Liver (tissue), 9 donors: Measurements from ENCODE around the gene FRMPD4. TPM values are rescaled to one million over a fixed set of nuclear protein-coding genes. Genes with fewer than 3 reads are reported as not detected.

ENCODE experiments used
- DNase-seq: peaks from one replicate; pipeline ENCODE4 v3.0.0-alpha.2; 2017; ENCODE audit warnings: low spot score
- H3K27ac ChIP-seq, 2 donors: one replicate each; pipeline ENCODE4 v1.7.0; 2013; ENCODE audit warnings: inconsistent platforms in 2 of 2, low read length in 2 of 2, control low read depth in 1 of 2, low read depth in 1 of 2, mild to moderate bottlenecking in 1 of 2
- H3K27me3 ChIP-seq, 4 donors: one replicate each; pipeline versions ENCODE4 v1.6.1 to v1.7.0; 2013; ENCODE audit warnings: low read length in 3 of 4, inconsistent platforms in 1 of 4, mild to moderate bottlenecking in 1 of 4, moderate library complexity in 1 of 4; ENCODE audit not compliant: control insufficient read depth in 4 of 4, insufficient read depth in 4 of 4
- H3K36me3 ChIP-seq, 4 donors: one replicate each; pipeline versions ENCODE4 v1.6.1 to v1.7.0; 2013; ENCODE audit warnings: low read length in 3 of 4, mild to moderate bottlenecking in 3 of 4, low read depth in 1 of 4, moderate library complexity in 1 of 4; ENCODE audit not compliant: control insufficient read depth in 4 of 4, insufficient read depth in 3 of 4
- H3K4me1 ChIP-seq, 4 donors: one replicate each; pipeline versions ENCODE4 v1.6.1 to v1.7.0; 2013; ENCODE audit warnings: low read length in 3 of 4, mild to moderate bottlenecking in 3 of 4, moderate library complexity in 1 of 4; ENCODE audit not compliant: control insufficient read depth in 4 of 4, insufficient read depth in 4 of 4
- H3K4me3 ChIP-seq, 3 donors: one replicate each; pipeline versions ENCODE4 v1.6.1 to v1.7.0; 2013; ENCODE audit warnings: low read length in 3 of 3, control low read depth in 1 of 3, low read depth in 1 of 3, mild to moderate bottlenecking in 1 of 3
- H3K9ac ChIP-seq, 2 donors: one replicate each; pipeline ENCODE4 v1.7.0; 2013; ENCODE audit warnings: low read length in 2 of 2, mild to moderate bottlenecking in 2 of 2, moderate library complexity in 2 of 2, control low read depth in 1 of 2, low read depth in 1 of 2
- H3K9me3 ChIP-seq, 4 donors: one replicate each; pipeline versions ENCODE4 v1.6.1 to v1.7.0; 2013; ENCODE audit warnings: low read length in 3 of 4; ENCODE audit not compliant: control insufficient read depth in 4 of 4
- EGR1 ChIP-seq, 2 donors: IDR thresholded peaks; 2 replicates each; pipeline ENCODE4 v1.6.1; 2016 to 2018; ENCODE audit warnings: antibody characterized with exemption in 2 of 2, low read depth in 2 of 2
- FOXA1 ChIP-seq: IDR thresholded peaks from 2 replicates; pipeline ENCODE4 v1.6.1; 2016; ENCODE audit warnings: antibody characterized with exemption
- FOXA2 ChIP-seq: IDR thresholded peaks from 2 replicates; pipeline ENCODE4 v1.6.1; 2016; ENCODE audit warnings: antibody characterized with exemption
- GABPA ChIP-seq, 2 donors: IDR thresholded peaks in 1 of 2; conservative IDR thresholded peaks in 1 of 2; 2 replicates each; pipeline ENCODE4 v1.6.1; 2016; ENCODE audit warnings: antibody characterized with exemption in 2 of 2, mild to moderate bottlenecking in 1 of 2, moderate library complexity in 1 of 2
- HNF4G ChIP-seq: IDR thresholded peaks from 2 replicates; pipeline ENCODE4 v1.6.1; 2016; ENCODE audit warnings: antibody characterized with exemption
- NR2F2 ChIP-seq: IDR thresholded peaks from 2 replicates; pipeline ENCODE4 v1.6.1; 2016; ENCODE audit warnings: antibody characterized with exemption
- RAD21 ChIP-seq, 2 donors: IDR thresholded peaks; 2 replicates each; pipeline ENCODE4 v1.6.1; 2016; ENCODE audit warnings: antibody characterized with exemption in 2 of 2, mild to moderate bottlenecking in 2 of 2
- RXRA ChIP-seq, 2 donors: IDR thresholded peaks; 2 replicates each; pipeline ENCODE4 v1.6.1; 2017 to 2018; ENCODE audit warnings: antibody characterized with exemption in 2 of 2, mild to moderate bottlenecking in 1 of 2
- SP1 ChIP-seq: IDR thresholded peaks from 2 replicates; pipeline ENCODE4 v1.6.1; 2018; ENCODE audit warnings: antibody characterized with exemption, mild to moderate bottlenecking
- TAF1 ChIP-seq: conservative IDR thresholded peaks from 2 replicates; pipeline ENCODE4 v1.6.1; 2016; ENCODE audit warnings: antibody characterized with exemption, mild to moderate bottlenecking
- YY1 ChIP-seq: IDR thresholded peaks from 2 replicates; pipeline ENCODE4 v1.6.1; 2016; ENCODE audit warnings: antibody characterized with exemption, mild to moderate bottlenecking
- WGBS: extraction: QIAGEN DNeasy Blood & Tissue Kit; methylation state at CpG from one replicate; pipeline ENCODE4 v1.1.7; 2013; 5-methylcytosine and 5-hydroxymethylcytosine counted together
- polyA plus RNA-seq, 2 donors: library from polyadenylated mRNA; stranded (reverse) in 1 of 2; unstranded in 1 of 2; fragments of 200-250 nt in 1 of 2; fragments of >200 nt in 1 of 2; fragmentation: Nextera tagmentation in 1 of 2; extraction: Ambion mirVana in 1 of 2; gene quantifications; one replicate each; pipeline versions ENCODE4 v1.2.1 to v1.2.3, GENCODE V29; 2013 to 2015
- total RNA-seq, 2 donors: library from RNA; depleted of rRNA; stranded (reverse); fragments of >200 nt; gene quantifications; one replicate each; pipeline ENCODE4 v1.2.3, GENCODE V29; 2014
- TF ChIP-seq, protein P1 (sequence below): IDR thresholded peaks from 2 replicates; pipeline ENCODE4 v1.6.1; 2016; ENCODE audit warnings: antibody characterized with exemption
- TF ChIP-seq, protein P2 (sequence below): fragments of 150-350 bp; IDR thresholded peaks from 2 replicates; pipeline ENCODE4 v1.5.1; 2017; ENCODE audit warnings: improper control_type of control experiment, low read depth, low read length; ENCODE audit not compliant: missing input control
- TF ChIP-seq, protein P3 (sequence below): IDR thresholded peaks from 2 replicates; pipeline ENCODE4 v1.6.1; 2016; ENCODE audit warnings: antibody characterized with exemption, mild to moderate bottlenecking
- TF ChIP-seq, protein P4 (sequence below): IDR thresholded peaks from 2 replicates; pipeline ENCODE4 v1.6.1; 2016; ENCODE audit warnings: antibody characterized with exemption
- TF ChIP-seq, protein P5 (sequence below): IDR thresholded peaks from 2 replicates; pipeline ENCODE4 v1.6.1; 2016; ENCODE audit warnings: antibody characterized with exemption
- donor health status: healthy.
- donor health status: healthy.
- donor health status: healthy.
- donor health status: healthy.
- donor health status: healthy.

FRMPD4 gene
- total and polyA plus RNA-seq, 4 donors = 0.01 to 0.08 (median 0.03) TPM; not detected in 1

DNA sequence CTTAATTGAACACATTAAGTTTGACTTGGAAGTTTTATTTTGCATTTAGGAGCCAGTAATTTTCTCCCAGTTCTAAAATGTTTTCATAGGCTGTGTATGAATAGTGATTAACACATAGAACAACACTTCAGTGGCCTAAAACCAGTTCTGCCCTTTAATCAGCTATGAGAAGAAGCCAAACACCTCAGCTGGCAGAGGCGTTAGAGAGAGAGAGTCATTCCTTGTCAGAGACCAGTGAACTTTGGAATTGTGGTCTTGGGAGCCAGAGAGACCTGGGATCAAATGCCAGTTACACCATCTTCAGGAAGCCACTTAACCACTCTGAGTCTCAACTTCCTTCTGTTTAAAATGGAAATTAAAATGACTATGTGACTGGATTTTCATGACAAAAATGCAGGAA is 613.6 kb downstream of the FRMPD4 start:
- Histone ChIP-seq H3K9me3 (peaks cover 0 to 11% (median 2%) of the 10 kb centered on the region in 4 donors), H3K4me3 (no peak overlapping the region), H3K36me3 (no peaks in the 10 kb centered on the region), H3K9ac (no peak overlapping the region), H3K4me1 (no peaks in the 10 kb centered on the region), H3K27ac (no peak overlapping the region), H3K27me3 (no peaks in the 10 kb centered on the region)
- no peak for TF ChIP-seq RXRA (IDR thresholded peaks at IDR 0.05)
- TF ChIP-seq SP1 = no peak
- DNase-seq = no peak
- WGBS = 30% methylated on average over 1 of the region's 1 CpG

DNA sequence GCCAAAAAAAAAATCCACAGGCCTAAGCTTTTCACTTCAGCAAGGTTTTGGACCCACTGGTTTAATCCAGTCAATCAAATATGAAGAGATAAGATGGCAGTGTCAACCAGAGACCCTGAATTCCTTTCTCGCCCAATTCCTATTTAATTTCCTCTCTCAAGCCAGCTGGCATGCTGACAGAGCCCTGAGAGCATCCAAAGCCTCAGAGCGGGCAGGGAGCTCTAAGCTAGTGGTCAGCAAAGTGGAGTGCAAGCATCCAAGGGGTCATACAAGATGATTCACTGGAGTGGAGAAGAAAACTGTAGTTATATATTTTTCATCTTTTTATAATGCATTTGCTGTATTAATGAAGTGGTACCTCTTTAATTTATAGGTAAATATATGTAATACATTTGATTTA is 615.1 kb downstream of the FRMPD4 start:
- 77% methylated on average over 2 of the region's 2 CpGs for WGBS
- Histone ChIP-seq H3K27me3 (no peaks in the 10 kb centered on the region), H3K36me3 (no peaks in the 10 kb centered on the region), H3K4me3 (no peak overlapping the region), H3K9me3 (peaks cover 0 to 11% (median 2%) of the 10 kb centered on the region in 4 donors), H3K4me1 (no peaks in the 10 kb centered on the region), H3K9ac (no peak overlapping the region), H3K27ac (no peak overlapping the region)
- no peak for DNase-seq
- TF ChIP-seq, protein P1, sequence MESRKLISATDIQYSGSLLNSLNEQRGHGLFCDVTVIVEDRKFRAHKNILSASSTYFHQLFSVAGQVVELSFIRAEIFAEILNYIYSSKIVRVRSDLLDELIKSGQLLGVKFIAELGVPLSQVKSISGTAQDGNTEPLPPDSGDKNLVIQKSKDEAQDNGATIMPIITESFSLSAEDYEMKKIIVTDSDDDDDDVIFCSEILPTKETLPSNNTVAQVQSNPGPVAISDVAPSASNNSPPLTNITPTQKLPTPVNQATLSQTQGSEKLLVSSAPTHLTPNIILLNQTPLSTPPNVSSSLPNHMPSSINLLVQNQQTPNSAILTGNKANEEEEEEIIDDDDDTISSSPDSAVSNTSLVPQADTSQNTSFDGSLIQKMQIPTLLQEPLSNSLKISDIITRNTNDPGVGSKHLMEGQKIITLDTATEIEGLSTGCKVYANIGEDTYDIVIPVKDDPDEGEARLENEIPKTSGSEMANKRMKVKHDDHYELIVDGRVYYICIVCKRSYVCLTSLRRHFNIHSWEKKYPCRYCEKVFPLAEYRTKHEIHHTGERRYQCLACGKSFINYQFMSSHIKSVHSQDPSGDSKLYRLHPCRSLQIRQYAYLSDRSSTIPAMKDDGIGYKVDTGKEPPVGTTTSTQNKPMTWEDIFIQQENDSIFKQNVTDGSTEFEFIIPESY = no peak
- TF ChIP-seq FOXA1 (no peak), EGR1 (IDR thresholded peaks at IDR 0.05; ENCODE audit: low read depth in 2 of 2) (no peak), NR2F2 (no peak), FOXA2 (no peak), YY1 (no peak)
- TF ChIP-seq, protein P2, sequence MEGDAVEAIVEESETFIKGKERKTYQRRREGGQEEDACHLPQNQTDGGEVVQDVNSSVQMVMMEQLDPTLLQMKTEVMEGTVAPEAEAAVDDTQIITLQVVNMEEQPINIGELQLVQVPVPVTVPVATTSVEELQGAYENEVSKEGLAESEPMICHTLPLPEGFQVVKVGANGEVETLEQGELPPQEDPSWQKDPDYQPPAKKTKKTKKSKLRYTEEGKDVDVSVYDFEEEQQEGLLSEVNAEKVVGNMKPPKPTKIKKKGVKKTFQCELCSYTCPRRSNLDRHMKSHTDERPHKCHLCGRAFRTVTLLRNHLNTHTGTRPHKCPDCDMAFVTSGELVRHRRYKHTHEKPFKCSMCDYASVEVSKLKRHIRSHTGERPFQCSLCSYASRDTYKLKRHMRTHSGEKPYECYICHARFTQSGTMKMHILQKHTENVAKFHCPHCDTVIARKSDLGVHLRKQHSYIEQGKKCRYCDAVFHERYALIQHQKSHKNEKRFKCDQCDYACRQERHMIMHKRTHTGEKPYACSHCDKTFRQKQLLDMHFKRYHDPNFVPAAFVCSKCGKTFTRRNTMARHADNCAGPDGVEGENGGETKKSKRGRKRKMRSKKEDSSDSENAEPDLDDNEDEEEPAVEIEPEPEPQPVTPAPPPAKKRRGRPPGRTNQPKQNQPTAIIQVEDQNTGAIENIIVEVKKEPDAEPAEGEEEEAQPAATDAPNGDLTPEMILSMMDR = no peak

DNA sequence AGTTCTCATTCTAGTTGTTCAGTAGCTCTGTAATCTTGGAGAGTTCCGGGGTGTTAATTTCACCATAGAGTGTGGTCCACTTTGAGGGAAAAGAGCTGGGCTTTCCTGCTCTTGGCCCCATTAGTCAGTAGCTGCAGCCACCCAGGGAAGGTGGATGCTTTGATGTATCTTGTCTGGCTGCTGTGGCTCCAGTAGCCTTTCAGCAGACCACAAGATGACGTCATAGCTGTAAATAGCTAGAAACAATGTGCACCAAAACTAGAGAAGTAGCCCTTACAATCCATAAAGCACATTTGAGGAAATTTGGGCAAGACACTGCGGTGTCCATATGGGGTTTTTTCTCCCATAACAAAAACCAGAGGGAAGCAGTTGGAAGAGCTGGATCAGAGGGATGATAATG is 620.0 kb downstream of the FRMPD4 start:
- no peak for DNase-seq
- no peak overlapping the region for H3K9ac ChIP-seq
- H3K27ac ChIP-seq = no peak overlapping the region
- no peaks in the 10 kb centered on the region for H3K4me1 ChIP-seq
- peaks cover 0 to 1% (median 0%) of the 10 kb centered on the region in 4 donors for H3K9me3 ChIP-seq
- H3K27me3 ChIP-seq = no peaks in the 10 kb centered on the region
- H3K36me3 ChIP-seq = no peaks in the 10 kb centered on the region
- no peak overlapping the region for H3K4me3 ChIP-seq
- WGBS = 53% methylated on average over 3 of the region's 3 CpGs
- TF ChIP-seq NR2F2 (no peak), TAF1 (no peak), YY1 (no peak), RAD21 (IDR thresholded peaks at IDR 0.05) (no peak), FOXA2 (no peak), SP1 (no peak), GABPA (IDR thresholded peaks at IDR 0.05 in 1 of 2, conservative IDR thresholded peaks at IDR 0.05 in 1 of 2) (no peak), HNF4G (no peak)
- TF ChIP-seq, protein P2 = no peak
- TF ChIP-seq, protein P3, sequence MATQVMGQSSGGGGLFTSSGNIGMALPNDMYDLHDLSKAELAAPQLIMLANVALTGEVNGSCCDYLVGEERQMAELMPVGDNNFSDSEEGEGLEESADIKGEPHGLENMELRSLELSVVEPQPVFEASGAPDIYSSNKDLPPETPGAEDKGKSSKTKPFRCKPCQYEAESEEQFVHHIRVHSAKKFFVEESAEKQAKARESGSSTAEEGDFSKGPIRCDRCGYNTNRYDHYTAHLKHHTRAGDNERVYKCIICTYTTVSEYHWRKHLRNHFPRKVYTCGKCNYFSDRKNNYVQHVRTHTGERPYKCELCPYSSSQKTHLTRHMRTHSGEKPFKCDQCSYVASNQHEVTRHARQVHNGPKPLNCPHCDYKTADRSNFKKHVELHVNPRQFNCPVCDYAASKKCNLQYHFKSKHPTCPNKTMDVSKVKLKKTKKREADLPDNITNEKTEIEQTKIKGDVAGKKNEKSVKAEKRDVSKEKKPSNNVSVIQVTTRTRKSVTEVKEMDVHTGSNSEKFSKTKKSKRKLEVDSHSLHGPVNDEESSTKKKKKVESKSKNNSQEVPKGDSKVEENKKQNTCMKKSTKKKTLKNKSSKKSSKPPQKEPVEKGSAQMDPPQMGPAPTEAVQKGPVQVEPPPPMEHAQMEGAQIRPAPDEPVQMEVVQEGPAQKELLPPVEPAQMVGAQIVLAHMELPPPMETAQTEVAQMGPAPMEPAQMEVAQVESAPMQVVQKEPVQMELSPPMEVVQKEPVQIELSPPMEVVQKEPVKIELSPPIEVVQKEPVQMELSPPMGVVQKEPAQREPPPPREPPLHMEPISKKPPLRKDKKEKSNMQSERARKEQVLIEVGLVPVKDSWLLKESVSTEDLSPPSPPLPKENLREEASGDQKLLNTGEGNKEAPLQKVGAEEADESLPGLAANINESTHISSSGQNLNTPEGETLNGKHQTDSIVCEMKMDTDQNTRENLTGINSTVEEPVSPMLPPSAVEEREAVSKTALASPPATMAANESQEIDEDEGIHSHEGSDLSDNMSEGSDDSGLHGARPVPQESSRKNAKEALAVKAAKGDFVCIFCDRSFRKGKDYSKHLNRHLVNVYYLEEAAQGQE = no peak
- TF ChIP-seq, protein P1 = no peak
- TF ChIP-seq, protein P4, sequence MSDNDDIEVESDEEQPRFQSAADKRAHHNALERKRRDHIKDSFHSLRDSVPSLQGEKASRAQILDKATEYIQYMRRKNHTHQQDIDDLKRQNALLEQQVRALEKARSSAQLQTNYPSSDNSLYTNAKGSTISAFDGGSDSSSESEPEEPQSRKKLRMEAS = no peak
- TF ChIP-seq, protein P5, sequence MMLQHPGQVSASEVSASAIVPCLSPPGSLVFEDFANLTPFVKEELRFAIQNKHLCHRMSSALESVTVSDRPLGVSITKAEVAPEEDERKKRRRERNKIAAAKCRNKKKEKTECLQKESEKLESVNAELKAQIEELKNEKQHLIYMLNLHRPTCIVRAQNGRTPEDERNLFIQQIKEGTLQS = no peak
